Adrenal gland (tissue), 12 donors: Measurements from ENCODE around the gene STAG2. TPM values are rescaled to one million over a fixed set of nuclear protein-coding genes. Genes with fewer than 3 reads are reported as not detected.

Experiments used
- DNase-seq, 7 donors: peaks; one replicate each; pipeline ENCODE4 v3.0.0-alpha.2; 2019 to 2020
- H3K27ac ChIP-seq, 5 donors: fragments of 200-600 bp; sonication (generic) in 4 of 5; 1 replicate in 3 of 5; 2 replicates in 2 of 5; pipeline versions ENCODE4 v1.5.1 to v1.8.0; 2016 to 2020; ENCODE audit warnings: mild to moderate bottlenecking in 1 of 5
- H3K27me3 ChIP-seq: fragments of 200-600 bp; 2 replicates; pipeline ENCODE4 v1.8.0; 2021
- H3K36me3 ChIP-seq, 2 donors: fragments of 200-600 bp; replicated peaks in 1 of 2; 1 replicate in 1 of 2; 2 replicates in 1 of 2; pipeline versions ENCODE4 v1.5.1 to v1.8.0; 2018 to 2022
- H3K4me1 ChIP-seq, 2 donors: fragments of 200-600 bp; replicated peaks in 1 of 2; 1 replicate in 1 of 2; 2 replicates in 1 of 2; pipeline versions ENCODE4 v1.5.1 to v1.8.0; 2018 to 2021
- H3K4me3 ChIP-seq, 4 donors: fragments of 200-600 bp; sonication (generic) in 3 of 4; one replicate each; pipeline ENCODE4 v1.5.1; 2016 to 2018
- H3K9me3 ChIP-seq, 3 donors: fragments of 200-600 bp; sonication (generic) in 1 of 3; replicated peaks in 1 of 3; 1 replicate in 2 of 3; 2 replicates in 1 of 3; pipeline versions ENCODE4 v1.5.1 to v1.8.0; 2016 to 2021
- POLR2A ChIP-seq, 2 donors: fragments of 450-650 bp; IDR thresholded peaks; one replicate each; pipeline ENCODE4 v1.6.1; 2017; ENCODE audit warnings: antibody characterized with exemption in 2 of 2, mild to moderate bottlenecking in 2 of 2, moderate library complexity in 1 of 2
- WGBS, 4 donors: extraction: QIAGEN DNeasy Blood & Tissue Kit in 2 of 4; methylation state at CpG; one replicate each; pipeline versions ENCODE4 v1.1.5 to v1.1.7; 2013 to 2017; 5-methylcytosine and 5-hydroxymethylcytosine counted together
- intact Hi-C, 2 donors: fragments of 100-400 bp; cut with DNase I; formaldehyde crosslinking; loops; one replicate each; pipeline versions ENCODE4 v1.14.1 to v1.15.0; 2022 to 2023
- polyA plus RNA-seq, 3 donors: library from polyadenylated mRNA; stranded (reverse); fragments of 200-250 nt in 2 of 3; fragments of 350-450 nt in 1 of 3; fragmentation: Illumina TruSeq in 1 of 3; extraction: RNeasy Lipid Tissue Mini Kit (QIAGEN cat#74804) in 1 of 3; gene quantifications; one replicate each; pipeline ENCODE4 v1.2.3, GENCODE V29; 2013 to 2014
- total RNA-seq, 9 donors: library from RNA; depleted of rRNA in 4 of 9; stranded (reverse); fragments of >200 nt in 4 of 9; fragments of 120-200 nt in 1 of 9; fragmentation: NEBNext Ultra II Directional in 1 of 9; extraction: Animal tissue kit (Norgen Biotek cat#: 25700) in 1 of 9; gene quantifications; one replicate each; pipeline versions ENCODE4 v1.1.0 to v1.2.4, GENCODE V29; 2013 to 2023
- TF ChIP-seq, protein P1 (sequence below), 6 experiments: fragments of 450-650 bp in 4 of 6; fragments of 200-600 bp in 2 of 6; sonication (generic) in 1 of 6; IDR thresholded peaks; 1 replicate in 5 of 6; 2 replicates in 1 of 6; pipeline versions ENCODE4 v1.5.1 to v1.8.0; 2016 to 2021; ENCODE audit warnings: antibody characterized with exemption in 6 of 6, mild to moderate bottlenecking in 2 of 6, moderate library complexity in 1 of 6
- donor health status: healthy with polysubstance abuse.
- donor health status: Bipolar disorder and iron deficiency.
- donor health status: DM: yes; HTN: yes; CAD: no.
- donor health status: DM: no; HTN: no; CAD: no.
- donor health status: DM: no; HTN: no; CAD: no.
- donor health status: DM: yes; HTN: yes; CAD: no.

The STAG2 gene
- total and polyA plus RNA-seq, 12 donors = 12.6 to 71.5 (median 54.9) TPM

DNA sequence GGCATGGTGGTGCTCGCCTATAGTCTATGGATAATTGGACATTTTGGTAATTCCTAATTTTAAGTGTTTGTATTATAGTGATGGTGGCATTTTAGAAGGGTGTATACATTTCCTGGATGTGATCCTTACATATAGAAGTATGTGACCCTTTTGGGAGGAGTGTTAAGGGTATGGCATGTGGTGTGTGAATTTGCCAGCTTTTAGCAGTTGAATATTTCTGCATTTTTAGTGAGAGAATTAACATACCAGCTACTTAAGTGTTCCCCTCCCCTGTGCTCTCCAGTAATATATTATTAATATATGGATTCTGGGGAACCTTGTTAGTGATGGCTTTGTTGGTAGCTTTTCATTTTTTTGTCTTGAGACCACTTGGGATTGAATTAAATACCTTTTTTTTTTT is 55.3 kb downstream of the STAG2 start:
- DNase-seq = no peak
- Histone ChIP-seq H3K4me3 (no peak overlapping the region), H3K4me1 (peaks cover 0 to 5% of the 10 kb centered on the region in 2 donors), H3K27ac (no peak overlapping the region), H3K36me3 (no peaks in the 10 kb centered on the region), H3K9me3 (no peaks in the 10 kb centered on the region), H3K27me3 (no peaks in the 10 kb centered on the region)
- intact Hi-C loops = no loop called here
- WGBS, 4 donors = 76 to 100% (median 85%) methylated on average over 1 of the region's 1 CpG
- TF ChIP-seq POLR2A (IDR thresholded peaks at IDR 0.05) = no peak
- TF ChIP-seq, protein P1, sequence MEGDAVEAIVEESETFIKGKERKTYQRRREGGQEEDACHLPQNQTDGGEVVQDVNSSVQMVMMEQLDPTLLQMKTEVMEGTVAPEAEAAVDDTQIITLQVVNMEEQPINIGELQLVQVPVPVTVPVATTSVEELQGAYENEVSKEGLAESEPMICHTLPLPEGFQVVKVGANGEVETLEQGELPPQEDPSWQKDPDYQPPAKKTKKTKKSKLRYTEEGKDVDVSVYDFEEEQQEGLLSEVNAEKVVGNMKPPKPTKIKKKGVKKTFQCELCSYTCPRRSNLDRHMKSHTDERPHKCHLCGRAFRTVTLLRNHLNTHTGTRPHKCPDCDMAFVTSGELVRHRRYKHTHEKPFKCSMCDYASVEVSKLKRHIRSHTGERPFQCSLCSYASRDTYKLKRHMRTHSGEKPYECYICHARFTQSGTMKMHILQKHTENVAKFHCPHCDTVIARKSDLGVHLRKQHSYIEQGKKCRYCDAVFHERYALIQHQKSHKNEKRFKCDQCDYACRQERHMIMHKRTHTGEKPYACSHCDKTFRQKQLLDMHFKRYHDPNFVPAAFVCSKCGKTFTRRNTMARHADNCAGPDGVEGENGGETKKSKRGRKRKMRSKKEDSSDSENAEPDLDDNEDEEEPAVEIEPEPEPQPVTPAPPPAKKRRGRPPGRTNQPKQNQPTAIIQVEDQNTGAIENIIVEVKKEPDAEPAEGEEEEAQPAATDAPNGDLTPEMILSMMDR (IDR thresholded peaks at IDR 0.05) = no peak

DNA sequence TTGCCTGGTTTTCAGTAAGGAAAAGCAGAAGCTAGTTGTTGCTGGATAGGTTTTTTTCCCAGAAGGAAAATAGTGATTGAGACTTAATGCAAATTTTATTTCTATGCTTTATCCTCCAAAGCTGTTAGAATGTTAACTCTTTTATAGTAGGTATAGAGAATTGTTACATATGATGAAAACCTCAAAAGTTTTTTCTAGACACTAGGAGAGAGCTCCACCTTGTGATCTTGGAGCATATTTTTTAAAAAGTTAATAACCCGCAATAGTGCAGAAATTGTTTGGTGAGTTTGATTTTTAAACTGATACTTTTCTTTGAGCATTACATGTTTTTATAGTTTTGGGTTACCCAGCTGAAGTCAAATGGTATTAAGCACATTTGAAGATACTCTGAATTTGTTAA is 56.5 kb downstream of the STAG2 start:
- TF ChIP-seq, protein P1 (IDR thresholded peaks at IDR 0.05) = peak in 1 of 6 experiments; percentile 27
- TF ChIP-seq POLR2A (IDR thresholded peaks at IDR 0.05) = no peak
- H3K27me3 ChIP-seq = no peaks in the 10 kb centered on the region
- DNase-seq = no peak
- intact Hi-C loops = no loop called here
- no peak overlapping the region for H3K4me3 ChIP-seq
- 30 to 60% (median 51%) methylated on average over 1 of the region's 1 CpG for WGBS, 4 donors
- H3K4me1 ChIP-seq = peaks cover 0 to 5% of the 10 kb centered on the region in 2 donors
- H3K27ac ChIP-seq = no peak overlapping the region
- no peaks in the 10 kb centered on the region for H3K36me3 ChIP-seq
- no peaks in the 10 kb centered on the region for H3K9me3 ChIP-seq

DNA sequence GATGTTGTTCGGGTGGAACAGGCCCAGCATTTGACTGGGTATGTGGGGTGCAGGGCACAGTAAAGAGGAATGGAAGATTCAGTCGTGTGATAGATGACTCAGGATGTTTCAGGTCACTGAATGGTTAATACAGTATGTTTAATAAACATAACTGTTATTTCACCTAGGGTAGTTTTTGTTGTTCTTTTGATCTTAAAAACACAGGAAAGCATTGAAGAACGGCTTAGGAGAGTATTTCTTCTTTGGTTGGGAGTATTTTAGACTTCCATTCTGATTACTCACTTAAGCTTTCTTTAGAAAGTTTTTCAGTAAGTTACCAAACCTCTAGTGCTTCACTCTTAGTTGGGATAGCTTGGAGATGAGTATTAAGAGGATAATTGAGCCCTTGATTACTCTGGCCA is 62.3 kb downstream of the STAG2 start:
- intact Hi-C loops = no loop called here
- H3K4me1 ChIP-seq = no peaks in the 10 kb centered on the region
- 55 to 72% (median 63%) methylated on average over 3 of the region's 3 CpGs for WGBS, 4 donors
- H3K27me3 ChIP-seq = no peaks in the 10 kb centered on the region
- no peak for DNase-seq
- no peaks in the 10 kb centered on the region for H3K36me3 ChIP-seq
- H3K4me3 ChIP-seq = no peak overlapping the region
- H3K9me3 ChIP-seq = no peaks in the 10 kb centered on the region
- no peak overlapping the region for H3K27ac ChIP-seq
- TF ChIP-seq, protein P1 (IDR thresholded peaks at IDR 0.05) = no peak
- TF ChIP-seq POLR2A (IDR thresholded peaks at IDR 0.05) = no peak

DNA sequence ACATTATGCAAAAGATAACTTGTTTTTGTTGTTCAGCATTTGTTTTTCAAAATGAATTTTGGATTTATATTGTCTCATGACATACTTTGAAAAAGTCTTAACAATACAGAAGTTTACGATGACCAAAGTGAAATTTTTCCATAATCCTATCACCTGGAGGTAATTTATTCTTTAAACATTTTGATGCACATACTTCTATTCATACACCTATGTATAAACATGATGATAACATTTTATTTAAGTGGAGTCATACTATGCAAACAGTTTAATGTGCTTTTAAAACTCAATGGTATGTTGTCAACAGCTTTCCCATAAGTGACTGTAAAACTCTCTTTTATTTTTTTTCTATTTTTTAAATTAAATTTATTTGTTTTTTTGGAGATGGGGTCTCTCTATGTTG is 65.0 kb downstream of the STAG2 start:
- H3K9me3 ChIP-seq = no peaks in the 10 kb centered on the region
- no peaks in the 10 kb centered on the region for H3K27me3 ChIP-seq
- no peaks in the 10 kb centered on the region for H3K4me1 ChIP-seq
- H3K27ac ChIP-seq = no peak overlapping the region
- WGBS, 4 donors = 88 to 98% (median 96%) methylated on average over 1 of the region's 1 CpG
- intact Hi-C loops = no loop called here
- no peak for TF ChIP-seq POLR2A (IDR thresholded peaks at IDR 0.05)
- TF ChIP-seq, protein P1 (IDR thresholded peaks at IDR 0.05) = no peak
- no peak for DNase-seq
- H3K4me3 ChIP-seq = no peak overlapping the region
- H3K36me3 ChIP-seq = no peaks in the 10 kb centered on the region
